Hippocampal formation (tissue), 2 donors: ENCODE measurements around the gene LCMT2.
"Not testable (repeated sequence)": the region's sequence is repeated elsewhere in the genome, so short reads cannot be mapped to it uniquely, and the experiment has no call there.

Source experiments
- DNase-seq, 2 donors: peaks; one replicate each; lab custom pipeline; 2025; lab: John Stamatoyannopoulos, UW

The LCMT2 gene

GRCh38 chr15:43314171-43314570 is 16.2 kb downstream of the LCMT2 start:
- DNase-seq = no peak

- DNase-seq = no peak
Observed at GRCh38 chr15:43312378-43312777, 18.0 kb downstream of the LCMT2 start.

- DNase-seq = no peak
Observed at GRCh38 chr15:43302205-43302817, 28.1 kb downstream of the LCMT2 start, which contains the start of gene TGM7. Gene TGM7 (minus strand): TSS chr15:43302255.

GRCh38 chr15:43299884-43300283 is 30.5 kb downstream of the LCMT2 start:
- no peak for DNase-seq

GRCh38 chr15:43299411-43299810 is 31.0 kb downstream of the LCMT2 start:
- no peak for DNase-seq

- DNase-seq = no peak
Observed at GRCh38 chr15:43294091-43294706, 36.2 kb downstream of the LCMT2 start.

GRCh38 chr15:43293432-43293831 is 36.9 kb downstream of the LCMT2 start:
- DNase-seq = no peak

DNA sequence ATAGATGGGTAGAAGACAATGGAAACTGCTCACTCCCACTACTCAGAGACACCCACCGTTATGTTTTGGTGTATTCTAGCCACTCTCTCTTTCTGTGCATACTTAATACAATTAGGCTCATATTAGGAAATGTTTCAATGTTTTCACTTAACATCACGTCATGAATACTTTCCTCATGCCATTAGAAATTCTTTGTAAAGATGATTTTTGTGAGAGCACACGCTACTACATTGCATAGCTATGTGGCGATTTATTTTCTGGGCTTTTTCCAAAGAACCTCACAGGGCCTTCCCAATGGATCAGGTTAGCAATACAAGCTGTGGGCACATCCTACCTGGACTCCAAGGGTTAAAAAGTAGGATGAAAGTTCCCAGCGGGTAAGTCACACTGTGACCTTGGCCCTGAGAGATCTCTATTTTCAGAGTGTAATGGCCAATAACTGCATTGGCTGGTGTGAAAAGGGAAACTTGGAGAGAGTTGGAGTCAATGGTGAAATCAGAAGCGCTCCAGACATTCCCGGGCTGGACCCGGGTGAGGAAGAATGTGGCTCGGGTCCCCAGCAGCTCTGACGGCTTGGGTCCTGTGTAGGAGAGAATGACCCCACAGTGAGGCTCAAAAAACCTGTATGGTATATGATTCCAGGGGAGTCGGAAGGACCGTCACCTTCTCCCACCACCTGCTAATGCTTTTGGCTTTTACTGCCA is 37.8 kb downstream of the LCMT2 start:
- DNase-seq = no peak

DNA sequence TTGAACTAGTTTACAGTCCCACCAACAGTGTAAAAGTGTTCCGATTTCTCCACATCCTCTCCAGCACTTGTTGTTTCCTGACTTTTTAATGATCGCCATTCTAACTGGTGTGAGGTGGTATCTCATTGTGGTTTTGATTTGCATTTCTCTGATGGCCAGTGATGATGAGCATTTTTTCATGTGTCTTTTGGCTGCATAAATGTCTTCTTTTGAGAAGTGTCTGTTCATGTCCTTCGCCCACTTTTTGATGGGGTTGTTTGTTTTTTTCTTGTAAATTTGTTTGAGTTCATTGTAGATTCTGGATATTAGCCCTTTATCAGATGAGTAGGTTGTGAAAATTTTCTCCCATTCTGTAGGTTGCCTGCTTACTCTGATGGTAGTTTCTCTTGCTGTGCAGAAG is 40.7 kb downstream of the LCMT2 start:
- not testable (repeated sequence) for DNase-seq

DNA sequence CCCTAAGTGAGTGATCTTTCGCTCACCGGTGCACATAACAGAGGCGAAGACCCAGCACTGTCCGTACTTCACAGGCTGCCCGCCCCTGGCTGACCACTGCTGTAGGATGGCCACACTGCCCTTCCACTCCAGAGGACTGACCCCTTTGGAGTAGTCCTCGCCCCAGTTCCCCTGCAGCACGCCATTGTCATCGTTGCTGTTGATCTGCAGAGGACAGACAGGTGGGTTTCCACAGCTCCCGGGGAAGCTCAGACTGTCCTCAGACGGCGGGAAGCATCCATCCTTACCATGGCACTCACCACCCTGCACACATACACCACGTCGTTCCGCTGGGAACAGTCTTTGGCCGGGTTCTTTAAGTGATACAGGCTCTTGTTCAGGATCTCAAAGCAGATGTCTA is 43.1 kb downstream of the LCMT2 start:
- no peak for DNase-seq

- no peak for DNase-seq
Observed at GRCh38 chr15:43286074-43286473, 44.3 kb downstream of the LCMT2 start.

GRCh38 chr15:43285609-43286037 is 44.8 kb downstream of the LCMT2 start:
- DNase-seq = peak in 1 of 2 donors; percentile 68

GRCh38 chr15:43283526-43283925 is 46.8 kb downstream of the LCMT2 start:
- DNase-seq = no peak

GRCh38 chr15:43281926-43282602 is 48.3 kb downstream of the LCMT2 start:
- DNase-seq = no peak

DNA sequence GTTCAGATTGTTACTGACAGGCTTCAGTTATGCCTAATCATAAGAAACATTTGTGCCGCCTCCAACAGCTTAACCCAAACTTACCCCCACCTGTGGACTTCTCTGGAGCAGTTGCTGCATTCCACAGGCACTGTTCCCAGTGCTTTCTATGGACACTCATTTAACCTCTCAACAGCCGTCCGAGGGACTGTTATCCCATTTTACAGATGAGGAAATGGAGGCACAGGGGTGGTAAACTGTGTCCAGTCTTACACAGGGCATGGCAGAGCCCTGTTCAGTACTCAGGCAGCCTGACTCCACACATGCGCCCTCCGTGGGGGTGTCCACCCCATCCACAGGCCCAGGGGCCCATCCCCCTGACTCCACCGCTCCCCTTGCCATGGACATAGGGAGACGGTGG is 49.4 kb downstream of the LCMT2 start:
- no peak for DNase-seq

DNA sequence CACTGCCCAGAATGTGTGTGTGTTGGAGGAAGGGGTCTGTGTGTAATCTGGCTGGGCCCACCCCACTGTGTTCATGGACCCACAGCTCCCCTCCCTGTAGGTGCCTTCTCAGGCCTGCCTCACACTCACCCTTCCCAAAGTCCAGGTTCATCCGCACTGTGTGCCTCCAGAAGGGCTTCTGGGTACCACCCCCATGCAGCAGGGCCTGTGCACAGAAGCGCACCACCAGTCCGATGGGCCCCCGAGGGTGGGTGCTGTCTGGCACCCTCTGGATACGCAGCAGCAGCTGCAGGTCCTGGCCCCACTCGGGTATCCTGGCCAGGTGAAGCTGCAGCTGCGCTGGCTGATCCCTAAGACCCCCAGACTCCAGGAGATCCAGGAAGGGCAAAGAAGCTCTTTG is 50.9 kb downstream of the LCMT2 start:
- DNase-seq = no peak

- no peak for DNase-seq
Observed at GRCh38 chr15:43278869-43279268, 51.5 kb downstream of the LCMT2 start.

GRCh38 chr15:43277901-43278300 is 52.5 kb downstream of the LCMT2 start:
- no peak for DNase-seq

GRCh38 chr15:43277231-43277823 is 53.0 kb downstream of the LCMT2 start:
- no peak for DNase-seq

GRCh38 chr15:43276563-43277200 is 53.7 kb downstream of the LCMT2 start:
- no peak for DNase-seq

- no peak for DNase-seq
Observed at GRCh38 chr15:43275740-43276562, 54.4 kb downstream of the LCMT2 start.
